Upper lobe of right lung (tissue), 1 donor: Measurements from ENCODE around the gene SEC31B. TPM values are rescaled to one million over a fixed set of nuclear protein-coding genes. Genes with fewer than 3 reads are reported as not detected.

ENCODE experiments used
- ATAC-seq: fragments of 200-7000 bp; cut with Tn5 transposase; one replicate; pipeline ENCODE4 v1.9.1; 2020; ENCODE audit warnings: mild to moderate bottlenecking, moderate library complexity
- DNase-seq: peaks from one replicate; pipeline ENCODE4 v3.0.0-alpha.2; 2020
- H3K27ac ChIP-seq: fragments of 200-600 bp; one replicate; pipeline ENCODE4 v1.8.0; 2022
- H3K27me3 ChIP-seq: fragments of 200-600 bp; one replicate; pipeline ENCODE4 v1.8.0; 2022; ENCODE audit warnings: mild to moderate bottlenecking
- H3K36me3 ChIP-seq: fragments of 200-600 bp; one replicate; pipeline ENCODE4 v1.8.0; 2022
- H3K4me1 ChIP-seq: fragments of 200-600 bp; one replicate; pipeline ENCODE4 v1.8.0; 2022
- H3K4me3 ChIP-seq: fragments of 200-600 bp; one replicate; pipeline ENCODE4 v1.8.0; 2022; ENCODE audit warnings: mild to moderate bottlenecking
- H3K9me3 ChIP-seq: fragments of 200-600 bp; one replicate; pipeline ENCODE4 v1.8.0; 2022
- intact Hi-C: fragments of 100-400 bp; cut with DNase I; formaldehyde crosslinking; loops from one replicate; pipeline ENCODE4 v1.11.0; 2022
- total RNA-seq: library from RNA; stranded (reverse); fragmentation: NEBNext Ultra II Directional; extraction: Animal tissue kit (Norgen Biotek cat#: 25700); gene quantifications from one replicate; pipeline ENCODE4 v1.2.1, GENCODE V29; 2021
- TF ChIP-seq, protein P1 (sequence below): fragments of 200-600 bp; IDR thresholded peaks from one replicate; pipeline ENCODE4 v1.8.0; 2022; ENCODE audit warnings: antibody characterized with exemption
- donor health status: DM: no; HTN: yes; CAD: no; lungs with severe emphysema.

Gene SEC31B
- total RNA-seq, 1 donor from 2014 or later: 18.2 TPM

- Histone ChIP-seq H3K27me3 (no peaks in the 10 kb centered on the region), H3K9me3 (no peaks in the 10 kb centered on the region), H3K4me1 (no peaks in the 10 kb centered on the region), H3K27ac (no peak overlapping the region), H3K36me3 (no peaks in the 10 kb centered on the region), H3K4me3 (no peak overlapping the region)
- intact Hi-C loops: no loop called here
- DNase-seq: no peak
- ATAC-seq: no peak
- TF ChIP-seq, protein P1, sequence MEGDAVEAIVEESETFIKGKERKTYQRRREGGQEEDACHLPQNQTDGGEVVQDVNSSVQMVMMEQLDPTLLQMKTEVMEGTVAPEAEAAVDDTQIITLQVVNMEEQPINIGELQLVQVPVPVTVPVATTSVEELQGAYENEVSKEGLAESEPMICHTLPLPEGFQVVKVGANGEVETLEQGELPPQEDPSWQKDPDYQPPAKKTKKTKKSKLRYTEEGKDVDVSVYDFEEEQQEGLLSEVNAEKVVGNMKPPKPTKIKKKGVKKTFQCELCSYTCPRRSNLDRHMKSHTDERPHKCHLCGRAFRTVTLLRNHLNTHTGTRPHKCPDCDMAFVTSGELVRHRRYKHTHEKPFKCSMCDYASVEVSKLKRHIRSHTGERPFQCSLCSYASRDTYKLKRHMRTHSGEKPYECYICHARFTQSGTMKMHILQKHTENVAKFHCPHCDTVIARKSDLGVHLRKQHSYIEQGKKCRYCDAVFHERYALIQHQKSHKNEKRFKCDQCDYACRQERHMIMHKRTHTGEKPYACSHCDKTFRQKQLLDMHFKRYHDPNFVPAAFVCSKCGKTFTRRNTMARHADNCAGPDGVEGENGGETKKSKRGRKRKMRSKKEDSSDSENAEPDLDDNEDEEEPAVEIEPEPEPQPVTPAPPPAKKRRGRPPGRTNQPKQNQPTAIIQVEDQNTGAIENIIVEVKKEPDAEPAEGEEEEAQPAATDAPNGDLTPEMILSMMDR: no peak
Observed at GRCh38 chr10:100438674-100439315, 80.9 kb downstream of the SEC31B start.

Other genes with a start within 250 kb of the SEC31B start
- 42.1 TPM for gene BLOC1S2, start 233.2 kb downstream of the SEC31B start, total RNA-seq
- gene PKD2L1, start 189.6 kb downstream of the SEC31B start, total RNA-seq: 2.1 TPM
- 276 TPM for gene SCD, start 172.6 kb downstream of the SEC31B start, total RNA-seq
- gene WNT8B, start 56.9 kb downstream of the SEC31B start, total RNA-seq: not detected
- gene NDUFB8, start 10.0 kb upstream of the SEC31B start, total RNA-seq: 110 TPM
- gene HIF1AN, start 16.1 kb upstream of the SEC31B start, total RNA-seq: 36.8 TPM
- gene PAX2, start 225.7 kb upstream of the SEC31B start, total RNA-seq: not detected